Muscle of leg (tissue), 11 donors: Measurements from ENCODE around the gene TRAF3. TPM values are rescaled to one million over a fixed set of nuclear protein-coding genes. Genes with fewer than 3 reads are reported as not detected.

Experiments
- DNase-seq: peaks from one replicate; pipeline ENCODE4 v3.0.0; 2013
- H3K27ac ChIP-seq: one replicate; pipeline ENCODE4 v1.5.1; 2013; ENCODE audit warnings: mild to moderate bottlenecking, low read length, control low read depth
- H3K27me3 ChIP-seq: one replicate; pipeline ENCODE4 v1.6.1; 2013; ENCODE audit warnings: low read length; ENCODE audit not compliant: control insufficient read depth, insufficient read depth
- H3K36me3 ChIP-seq: one replicate; pipeline ENCODE4 v1.6.1; 2013; ENCODE audit warnings: low read length; ENCODE audit not compliant: control insufficient read depth, insufficient read depth
- H3K4me1 ChIP-seq: one replicate; pipeline ENCODE4 v1.6.1; 2013; ENCODE audit warnings: low read length; ENCODE audit not compliant: control insufficient read depth, insufficient read depth
- H3K4me3 ChIP-seq: one replicate; pipeline ENCODE4 v1.5.1; 2013; ENCODE audit warnings: low read length, control low read depth
- H3K9me3 ChIP-seq: replicated peaks from 2 replicates; pipeline ENCODE4 v1.6.1; 2013; ENCODE audit warnings: low read depth, low read length; ENCODE audit not compliant: control insufficient read depth
- WGBS: methylation state at CpG from one replicate; pipeline ENCODE4 v1.1.5; 2013; ENCODE audit warnings: missing lambda C conversion rate; ENCODE audit not compliant: insufficient coverage; 5-methylcytosine and 5-hydroxymethylcytosine counted together
- polyA plus RNA-seq, 8 donors: library from polyadenylated mRNA; unstranded; fragments of 120-200 nt; gene quantifications; one replicate each; pipeline versions ENCODE4 v1.2.1 to v1.2.3, GENCODE V29; 2013; ENCODE audit warnings: inconsistent platforms in 1 of 8, low replicate concordance in 1 of 8; ENCODE audit not compliant: insufficient read length in 8 of 8, insufficient read depth in 1 of 8
- total RNA-seq: library from RNA; stranded (reverse); fragments of 120-200 nt; gene quantifications from one replicate; pipeline ENCODE4 v1.2.4, GENCODE V29; 2013

The TRAF3 gene
- total and polyA plus RNA-seq, 9 donors = 9.4 to 19.7 (median 13.8) TPM

DNA sequence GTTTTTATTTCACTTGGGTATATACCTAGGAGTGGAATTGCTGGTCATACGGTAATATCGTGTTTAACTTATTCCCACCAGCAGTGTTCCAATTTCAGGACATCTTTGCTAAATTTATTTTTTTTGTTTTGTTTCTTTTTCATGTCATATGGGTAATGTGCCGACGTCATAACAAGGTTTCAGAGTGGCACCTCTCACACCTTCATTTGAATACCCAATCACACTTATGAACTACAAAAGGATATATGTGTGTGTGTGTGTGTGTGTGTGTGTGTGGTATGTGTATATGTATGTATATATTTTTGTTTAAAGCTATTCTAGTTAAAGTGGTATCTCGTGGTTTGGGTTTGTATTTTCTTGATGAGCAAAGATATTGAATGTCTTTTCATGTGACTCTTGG lies 12.1 kb downstream of the TRAF3 start:
- H3K9me3 ChIP-seq = peaks cover 9% of the 10 kb centered on the region
- H3K27me3 ChIP-seq = no peaks in the 10 kb centered on the region
- no peaks in the 10 kb centered on the region for H3K4me1 ChIP-seq
- H3K36me3 ChIP-seq = no peaks in the 10 kb centered on the region
- H3K27ac ChIP-seq = no peak overlapping the region
- DNase-seq = no peak
- WGBS = no CpG with 5 or more reads among the region's 5 CpGs
- no peak overlapping the region for H3K4me3 ChIP-seq

DNA sequence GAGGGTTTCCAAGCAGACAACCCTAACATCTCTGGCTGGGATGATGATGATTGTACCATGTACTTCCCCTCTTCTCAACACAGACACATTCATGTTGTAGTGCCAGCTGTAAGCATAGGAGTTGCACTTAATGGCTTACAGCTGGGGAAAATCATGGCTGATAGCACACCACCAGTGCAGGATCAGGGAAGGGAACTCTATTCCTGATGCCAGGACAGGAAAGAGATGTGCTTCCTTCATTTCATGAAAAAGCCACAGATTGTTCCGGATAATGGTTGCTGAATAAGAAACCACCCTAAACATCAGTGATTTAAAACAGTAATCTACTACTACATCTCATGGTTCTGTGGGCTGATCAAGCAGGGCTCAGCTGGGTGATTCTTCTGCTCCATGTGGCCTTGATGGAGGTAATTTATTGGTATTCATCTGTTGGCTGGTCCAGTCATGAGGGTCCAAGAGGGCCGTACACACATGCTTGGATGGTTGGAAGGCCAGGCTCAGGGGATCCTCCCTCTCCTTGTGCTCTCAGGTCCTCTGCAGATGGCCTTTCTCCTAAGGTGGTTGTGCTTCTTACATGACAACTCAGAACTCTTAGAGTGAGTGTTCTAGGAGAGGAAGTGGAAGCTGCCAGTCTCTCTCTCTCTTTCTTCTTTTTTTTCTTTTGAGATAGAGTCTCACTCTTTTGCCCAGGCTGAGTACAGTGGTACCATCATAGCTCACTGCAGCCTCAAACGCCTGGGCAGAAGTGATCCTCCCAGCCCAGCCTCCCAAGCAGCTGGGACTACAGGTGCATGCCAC lies 16.5 kb downstream of the TRAF3 start:
- H3K9me3 ChIP-seq = peaks cover 9% of the 10 kb centered on the region
- peaks cover 3% of the 10 kb centered on the region for H3K4me1 ChIP-seq
- 83% methylated on average over 1 of the region's 3 CpGs for WGBS
- no peaks in the 10 kb centered on the region for H3K27me3 ChIP-seq
- no peaks in the 10 kb centered on the region for H3K36me3 ChIP-seq
- H3K4me3 ChIP-seq = no peak overlapping the region
- no peak overlapping the region for H3K27ac ChIP-seq
- DNase-seq = no peak

DNA sequence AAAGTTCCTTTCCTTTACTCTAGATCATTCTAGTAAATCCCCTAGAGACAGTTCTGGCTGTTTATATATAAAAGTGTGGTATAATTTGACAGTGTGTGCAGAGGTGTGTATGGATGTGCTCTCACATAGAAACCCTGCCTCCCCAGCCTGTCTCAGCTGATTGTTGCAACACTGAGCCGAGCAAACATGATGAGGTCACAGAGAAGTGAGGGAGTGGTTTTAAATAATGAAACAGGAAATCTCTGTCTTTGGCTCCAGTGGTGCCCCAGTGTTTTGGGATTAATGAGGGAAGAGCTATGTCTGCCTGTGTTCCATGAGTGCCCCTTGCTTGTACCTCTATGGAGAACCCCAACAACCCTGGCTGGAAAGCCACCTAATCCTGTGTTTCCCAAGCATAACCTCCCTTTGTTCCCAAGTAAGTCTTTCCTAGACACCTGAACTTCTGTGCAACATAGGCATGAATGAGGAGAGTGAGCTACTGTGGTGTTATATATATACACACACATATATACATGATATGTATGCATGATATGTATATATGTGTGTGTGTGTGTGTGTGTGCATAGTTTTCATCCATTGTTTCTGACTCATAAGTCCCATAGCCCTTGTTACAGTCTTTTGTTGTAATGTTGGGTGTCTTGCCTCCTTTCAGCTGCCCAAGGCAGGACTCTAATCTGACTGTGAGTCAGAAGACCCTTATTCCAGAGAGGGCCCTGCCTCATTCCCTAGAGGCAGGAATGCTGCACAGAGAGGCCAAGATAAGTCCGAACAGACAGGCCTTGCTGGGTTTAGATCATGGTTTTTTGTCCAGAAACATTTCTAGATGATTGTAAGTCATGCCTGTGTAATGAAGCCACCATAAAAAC lies 18.0 kb downstream of the TRAF3 start:
- 100% methylated on average over 1 of the region's 2 CpGs for WGBS
- Histone ChIP-seq H3K4me3 (no peak overlapping the region), H3K4me1 (peaks cover 3% of the 10 kb centered on the region), H3K36me3 (no peaks in the 10 kb centered on the region), H3K27ac (no peak overlapping the region), H3K9me3 (peaks cover 9% of the 10 kb centered on the region), H3K27me3 (no peaks in the 10 kb centered on the region)
- peak; percentile 88 for DNase-seq

DNA sequence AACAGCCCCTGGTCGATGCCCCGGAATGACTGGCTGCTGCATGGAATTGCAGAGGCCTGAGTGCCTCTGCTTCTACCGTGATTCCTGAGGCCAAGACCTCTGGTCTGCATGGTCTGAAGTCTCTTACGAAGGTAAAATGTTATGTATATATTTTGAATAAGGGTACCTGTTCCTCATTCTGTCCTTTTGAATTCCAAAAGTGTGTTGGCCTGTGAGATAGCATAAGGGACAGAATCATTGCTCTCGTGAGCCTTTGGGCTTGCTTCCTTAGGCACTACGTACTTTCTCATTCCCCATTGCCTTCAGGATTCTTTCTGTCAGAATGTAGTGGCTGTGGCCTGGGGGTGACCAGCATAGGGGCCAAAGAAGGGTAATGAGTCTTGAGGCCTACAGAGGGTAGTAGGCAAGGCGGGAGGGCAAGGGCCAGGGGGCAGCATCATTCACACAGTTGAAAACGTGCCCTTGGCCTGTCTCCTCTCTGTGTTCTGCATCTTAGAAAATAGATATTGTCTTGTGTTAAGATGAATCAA lies 19.5 kb downstream of the TRAF3 start:
- Histone ChIP-seq H3K36me3 (no peaks in the 10 kb centered on the region), H3K27ac (no peak overlapping the region), H3K27me3 (no peaks in the 10 kb centered on the region), H3K9me3 (peaks cover 7% of the 10 kb centered on the region), H3K4me1 (peaks cover 3% of the 10 kb centered on the region), H3K4me3 (no peak overlapping the region)
- no peak for DNase-seq
- WGBS = 68% methylated on average over 4 of the region's 8 CpGs

DNA sequence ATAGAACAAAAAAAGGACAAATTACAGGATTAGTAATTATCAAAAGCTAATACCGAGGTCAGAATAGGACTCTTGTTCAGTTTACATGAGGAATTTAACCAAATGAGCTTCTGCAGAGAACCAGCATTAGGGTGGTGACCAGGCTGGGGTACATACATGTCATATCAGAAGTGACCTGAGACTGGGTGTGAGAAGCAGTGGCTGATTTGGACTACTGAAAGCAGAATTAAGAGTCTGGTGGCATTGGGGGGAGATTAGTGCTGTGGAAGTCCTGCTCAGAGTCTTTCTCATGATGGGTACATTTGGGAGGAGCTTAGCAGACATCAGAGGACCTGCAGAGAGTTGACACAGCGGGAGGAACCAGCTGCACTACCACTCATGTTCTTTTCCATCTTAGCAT lies 21.7 kb downstream of the TRAF3 start:
- 92% methylated on average over 1 of the region's 2 CpGs for WGBS
- Histone ChIP-seq H3K27me3 (no peaks in the 10 kb centered on the region), H3K4me3 (no peak overlapping the region), H3K27ac (no peak overlapping the region), H3K36me3 (no peaks in the 10 kb centered on the region), H3K4me1 (peaks cover 3% of the 10 kb centered on the region), H3K9me3 (peaks cover under 1% of the 10 kb centered on the region)
- DNase-seq = no peak

DNA sequence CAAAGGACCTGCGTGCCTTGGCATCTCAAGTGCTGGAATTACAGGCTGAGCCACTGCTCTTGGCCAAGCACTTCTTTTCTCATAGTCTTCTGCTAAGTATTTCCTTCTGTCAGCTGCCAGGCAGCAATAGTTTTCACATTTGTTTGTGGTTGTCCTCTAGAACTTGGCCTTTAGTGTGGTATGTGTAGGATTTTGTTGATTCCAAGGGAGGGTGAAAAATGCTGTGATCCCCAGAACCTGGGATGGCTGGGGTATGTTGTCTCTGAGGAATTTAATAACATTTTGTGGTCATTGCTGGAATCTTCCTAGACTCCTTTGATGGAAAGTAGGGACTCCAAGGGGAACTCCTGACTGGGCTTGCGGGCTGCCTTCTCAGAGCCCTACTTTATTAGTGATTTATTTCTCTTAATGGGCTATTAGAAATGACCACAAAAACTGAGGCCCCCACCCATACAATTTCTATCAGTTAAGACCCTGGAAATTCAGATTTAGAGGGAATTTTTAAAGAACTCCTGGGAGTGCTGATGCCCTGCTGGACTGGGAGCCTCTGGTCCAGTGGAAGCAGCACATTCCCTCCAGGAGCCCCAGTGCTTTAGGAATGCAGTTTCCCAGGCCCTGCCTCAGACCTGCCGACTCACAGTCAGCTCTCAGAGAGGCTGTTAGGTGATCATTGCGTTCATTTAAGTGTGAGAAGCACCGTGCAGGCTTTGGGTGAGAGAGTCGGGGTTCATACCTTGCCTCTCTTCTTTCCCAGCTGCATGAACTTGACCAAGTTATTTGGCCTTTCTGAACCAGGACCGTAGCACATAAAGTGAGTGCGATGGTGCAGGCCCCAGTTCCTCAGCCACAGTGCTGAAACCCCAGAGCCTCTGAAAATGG lies 22.7 kb downstream of the TRAF3 start:
- Histone ChIP-seq H3K36me3 (no peaks in the 10 kb centered on the region), H3K9me3 (no peaks in the 10 kb centered on the region), H3K27me3 (no peaks in the 10 kb centered on the region), H3K4me3 (no peak overlapping the region), H3K27ac (no peak overlapping the region), H3K4me1 (peaks cover 3% of the 10 kb centered on the region)
- 76% methylated on average over 3 of the region's 8 CpGs for WGBS
- peak; percentile 46 for DNase-seq

DNA sequence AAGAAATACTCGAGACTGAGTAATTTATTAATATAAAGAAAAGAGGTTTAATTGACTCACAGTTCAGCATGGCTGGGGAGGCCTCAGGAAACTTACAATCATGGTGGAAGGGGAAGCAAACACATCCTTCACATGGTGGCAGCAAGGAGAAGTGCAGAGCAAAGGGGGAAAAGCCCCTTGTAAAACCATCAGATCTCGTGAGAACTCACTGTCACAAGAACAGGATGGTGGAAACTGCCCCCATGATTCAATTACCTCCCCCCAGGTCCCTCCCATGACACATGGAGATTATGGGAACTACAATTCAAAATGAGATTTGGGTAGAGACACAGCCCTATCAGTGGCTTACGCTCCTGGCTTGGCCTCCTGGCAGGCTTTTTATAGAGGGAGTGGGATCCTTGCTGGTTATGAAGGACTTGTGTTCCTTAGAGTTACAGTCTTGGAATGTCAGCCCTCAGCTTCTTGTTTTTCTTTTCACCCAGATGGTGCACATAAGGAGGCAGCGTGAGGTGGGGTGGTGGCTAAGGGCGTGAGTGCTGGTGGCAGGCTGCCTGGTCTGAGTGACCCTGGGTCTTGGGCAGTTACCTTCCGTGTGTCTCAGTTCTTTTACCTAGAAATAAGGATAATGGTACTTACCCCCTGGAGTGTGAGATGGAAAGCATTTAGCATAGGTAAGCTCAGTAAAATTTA lies 25.7 kb downstream of the TRAF3 start:
- H3K9me3 ChIP-seq = no peaks in the 10 kb centered on the region
- no peak overlapping the region for H3K27ac ChIP-seq
- H3K27me3 ChIP-seq = no peaks in the 10 kb centered on the region
- H3K36me3 ChIP-seq = peaks cover 4% of the 10 kb centered on the region
- WGBS = 86% methylated on average over 1 of the region's 6 CpGs
- H3K4me1 ChIP-seq = no peaks in the 10 kb centered on the region
- H3K4me3 ChIP-seq = no peak overlapping the region
- DNase-seq = no peak

DNA sequence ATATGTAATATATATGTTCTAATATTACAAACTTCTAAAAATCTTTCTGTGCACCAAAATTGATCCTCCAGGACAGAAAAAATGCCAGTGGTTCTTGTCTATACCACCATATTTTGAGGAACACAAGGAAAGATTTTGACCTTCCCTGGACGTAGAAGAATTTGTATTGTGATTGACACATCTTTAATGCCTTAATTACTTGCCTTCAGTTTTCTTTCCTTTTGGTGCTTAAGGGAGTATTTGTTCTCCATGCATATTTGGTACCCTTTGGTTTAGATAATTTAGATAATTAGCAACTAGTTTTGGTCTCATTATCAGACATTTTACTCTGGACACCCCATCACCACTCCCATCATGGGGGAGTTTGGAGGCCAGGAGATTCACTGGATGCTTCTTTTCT lies 27.6 kb downstream of the TRAF3 start:
- H3K4me3 ChIP-seq = no peak overlapping the region
- DNase-seq = no peak
- no peaks in the 10 kb centered on the region for H3K27me3 ChIP-seq
- H3K9me3 ChIP-seq = no peaks in the 10 kb centered on the region
- no CpG with 5 or more reads among the region's 1 CpG for WGBS
- no peak overlapping the region for H3K27ac ChIP-seq
- peaks cover 4% of the 10 kb centered on the region for H3K36me3 ChIP-seq
- H3K4me1 ChIP-seq = no peaks in the 10 kb centered on the region

DNA sequence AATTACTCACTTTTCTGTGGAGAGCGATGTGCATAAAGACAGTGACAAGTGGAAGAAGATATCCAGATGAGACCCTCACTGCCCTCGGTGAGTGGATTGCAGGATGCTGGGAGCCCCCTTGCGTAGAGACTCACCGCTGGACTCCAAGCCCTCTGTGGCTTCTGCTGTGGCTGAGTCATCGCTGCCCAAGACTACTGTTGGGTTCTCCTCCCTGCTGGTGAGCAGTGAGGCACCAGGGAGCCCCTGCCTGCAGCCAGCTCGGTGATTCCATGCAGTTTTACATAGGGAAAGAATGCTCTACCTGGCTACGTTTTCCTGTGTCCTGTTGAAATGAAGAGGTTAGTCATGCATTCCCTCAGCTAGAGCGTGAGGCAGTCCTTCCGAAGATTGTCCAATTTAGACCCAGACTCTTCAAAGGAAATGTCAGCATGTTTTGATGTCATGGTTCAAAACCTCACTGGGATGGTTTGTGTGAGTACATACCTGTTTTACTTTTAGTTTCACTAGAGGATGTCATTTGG lies 28.2 kb downstream of the TRAF3 start:
- Histone ChIP-seq H3K4me3 (no peak overlapping the region), H3K27ac (no peak overlapping the region), H3K27me3 (no peaks in the 10 kb centered on the region), H3K4me1 (no peaks in the 10 kb centered on the region), H3K9me3 (no peaks in the 10 kb centered on the region), H3K36me3 (peaks cover 4% of the 10 kb centered on the region)
- 88% methylated on average over 9 of the region's 9 CpGs for WGBS
- no peak for DNase-seq
